Measurements from ENCODE around the gene ZNRD2. TPM values are rescaled to one million over a fixed set of nuclear protein-coding genes. Genes with fewer than 3 reads are reported as not detected.

Gene ZNRD2
- total RNA-seq, 5 donors from 2014 or later (not counting 1 experiment from before 2014, with no cell fraction given) = 32.5 to 36.9 (median 34.5) TPM

DNA sequence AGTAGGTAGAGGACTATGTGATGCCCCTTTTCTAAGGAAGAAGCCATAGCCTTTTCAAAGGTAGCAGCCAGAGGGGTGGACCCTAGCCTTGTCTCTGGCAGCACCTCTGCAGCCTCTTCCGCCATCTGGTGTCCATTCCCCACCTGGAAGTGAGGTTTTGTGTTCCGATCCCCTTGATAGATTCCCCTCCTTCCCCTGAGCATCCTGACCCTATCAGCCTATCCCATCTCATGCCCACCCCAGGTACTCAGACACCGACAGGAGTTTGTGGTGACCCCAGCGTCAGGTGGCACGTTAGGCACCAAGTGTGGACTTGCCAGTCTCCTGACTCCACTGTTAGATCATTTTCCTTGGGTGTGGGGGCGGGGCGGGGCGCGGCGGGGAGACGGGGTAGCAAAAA lies 1.7 kb downstream of the ZNRD2 start:
- H3K27ac ChIP-seq (ENCODE audit: low read length) = peak overlapping the region; percentile 100

GRCh38 chr11:65572356-65573051 lies 2.2 kb downstream of the ZNRD2 start, which contains the start of gene FAM89B:
Gene FAM89B, plus strand, starts transcription at chr11:65572538. Its CDS starts 132 bp downstream, at chr11:65572670.
- Mint-ChIP-seq H3K9me3 (no peaks in the 10 kb centered on the region), H3K4me3 (peak within 1 kb of the TSS; percentile 98 to 99 (median 98)), H3K27me3 (no peaks in the 10 kb centered on the region), H3K36me3 (peaks cover 9% of the 10 kb centered on the region), H3K27ac (peak within 1 kb of the TSS; percentile 93 to 95), H3K4me1 (peaks cover 64 to 73% (median 68%) of the 10 kb centered on the region in 3 donors)
- DNase-seq = peak; percentile 76 to 92 (median 86)
- Histone ChIP-seq H3K4me3 (ENCODE audit: control insufficient read depth in 1 of 2, extremely low read depth in 1 of 2, low read length in 1 of 2) (peak within 1 kb of the TSS; percentile 76 to 83), H3K27me3 (replicated peaks in 1 of 2; ENCODE audit: control insufficient read depth in 2 of 2, extremely low read depth in 1 of 2, insufficient read depth in 2 of 2, low read length in 1 of 2) (no peaks in the 10 kb centered on the region), H3K4me1 (ENCODE audit: control insufficient read depth in 1 of 2, extremely low read depth in 1 of 2, insufficient read depth in 2 of 2, low read length in 2 of 2) (peaks cover 29 to 81% of the 10 kb centered on the region in 2 experiments), H3K9me3 (no peaks in the 10 kb centered on the region), H3K36me3 (ENCODE audit: control insufficient read depth in 2 of 2, extremely low read depth in 1 of 2, insufficient read depth in 1 of 2, low read length in 1 of 2) (peaks cover 0 to 13% of the 10 kb centered on the region in 2 donors), H3K27ac (ENCODE audit: low read length) (peak within 1 kb of the TSS; percentile 100)
- ChIA-PET CTCF (interaction anchor here in 1 of 2 donors (0.5 to 1.1 kb wide), 2 partner anchors 26 to 544 kb away, joined by 3 to 4 read pairs; no protein-coding TSS in a partner anchor), POLR2A (interaction anchor here (0.5 to 1.2 kb wide), 4 partner anchors 11 to 47 kb away, joined by 3 to 10 read pairs (median 6); partner anchors contain the start of genes PCNX3 (in 1 of the 2) and SCYL1 (in 1 of the 2))
- under 1% methylated on average over 74 of the region's 86 CpGs for WGBS (ENCODE audit: insufficient coverage)
- ATAC-seq (replicated peaks in 1 of 4) = peak; percentile 23 to 31 (median 30)

More for the DNA sequence above, 1.7 kb downstream of the ZNRD2 start:
- H3K27me3 Mint-ChIP-seq = no peaks in the 10 kb centered on the region
- peak in 1 of 35 experiments; percentile 52 for DNase-seq
- no peaks in the 10 kb centered on the region for H3K27me3 ChIP-seq (replicated peaks in 1 of 2; ENCODE audit: control insufficient read depth in 2 of 2, extremely low read depth in 1 of 2, insufficient read depth in 2 of 2, low read length in 1 of 2)
- no CpG with 5 or more reads among the region's 11 CpGs for WGBS (ENCODE audit: insufficient coverage)
- H3K4me1 Mint-ChIP-seq = peaks cover 67 to 76% (median 72%) of the 10 kb centered on the region in 3 donors
- H3K9me3 Mint-ChIP-seq = no peaks in the 10 kb centered on the region
- peaks cover 29 to 81% of the 10 kb centered on the region in 2 experiments for H3K4me1 ChIP-seq (ENCODE audit: control insufficient read depth in 1 of 2, extremely low read depth in 1 of 2, insufficient read depth in 2 of 2, low read length in 2 of 2)
- peaks cover 0 to 13% of the 10 kb centered on the region in 2 donors for H3K36me3 ChIP-seq (ENCODE audit: control insufficient read depth in 2 of 2, extremely low read depth in 1 of 2, insufficient read depth in 1 of 2, low read length in 1 of 2)
- ChIA-PET CTCF (interaction anchor here in 1 of 2 donors (0.5 to 2.3 kb wide), 4 partner anchors 25 to 544 kb away, joined by 3 to 12 read pairs (median 6); no protein-coding TSS in a partner anchor), POLR2A (interaction anchor here in 1 of 2 donors (0.6 to 1.2 kb wide), 4 partner anchors 11 to 98 kb away, joined by 3 to 9 read pairs (median 4); partner anchors contain the start of gene PCNX3)
- H3K4me3 ChIP-seq (ENCODE audit: control insufficient read depth in 1 of 2, extremely low read depth in 1 of 2, low read length in 1 of 2) = peak overlapping the region; percentile 31 to 83
- ATAC-seq (replicated peaks in 1 of 4) = no peak
- H3K36me3 Mint-ChIP-seq = peaks cover 9% of the 10 kb centered on the region
- no peaks in the 10 kb centered on the region for H3K9me3 ChIP-seq
- H3K27ac Mint-ChIP-seq = peak overlapping the region; percentile 91 to 93
- peak overlapping the region; percentile 98 to 99 (median 98) for H3K4me3 Mint-ChIP-seq

DNA sequence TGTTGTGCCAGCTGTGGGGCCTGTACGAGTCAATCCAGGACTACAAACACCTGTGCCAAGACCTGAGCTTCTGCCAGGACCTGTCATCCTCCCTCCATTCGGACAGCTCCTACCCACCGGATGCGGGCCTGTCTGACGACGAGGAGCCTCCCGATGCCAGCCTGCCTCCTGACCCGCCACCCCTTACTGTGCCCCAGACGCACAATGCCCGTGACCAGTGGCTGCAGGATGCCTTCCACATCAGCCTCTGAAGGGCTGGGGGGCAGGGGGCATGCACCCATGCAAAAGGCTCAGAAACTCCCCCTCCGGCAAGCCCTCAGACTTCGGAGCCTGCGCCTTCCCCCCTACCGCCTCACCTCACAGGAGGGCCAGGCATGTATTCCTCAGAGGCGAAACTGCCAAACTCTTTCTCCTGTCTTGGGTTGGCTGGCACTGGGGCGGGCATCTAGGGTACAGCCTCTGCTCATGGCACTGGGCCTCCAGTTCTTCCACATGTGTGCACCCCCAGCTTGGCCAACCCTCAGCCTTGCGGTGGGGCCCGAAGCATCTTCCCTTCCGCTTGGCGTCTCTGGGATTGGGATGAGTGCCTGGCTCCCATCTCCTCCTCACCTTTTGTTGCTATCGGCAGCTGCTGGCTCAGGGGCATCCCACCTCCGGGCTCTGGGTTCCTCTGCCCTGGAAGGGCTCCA lies 3.3 kb downstream of the ZNRD2 start:
- POLR2A ChIA-PET = no interaction called here
- H3K27ac Mint-ChIP-seq = peak overlapping the region; percentile 89 to 95

GRCh38 chr11:65574109-65574810 lies 4.0 kb downstream of the ZNRD2 start:
- Histone ChIP-seq H3K27me3 (replicated peaks in 1 of 2; ENCODE audit: control insufficient read depth in 2 of 2, extremely low read depth in 1 of 2, insufficient read depth in 2 of 2, low read length in 1 of 2) (no peaks in the 10 kb centered on the region), H3K4me3 (ENCODE audit: control insufficient read depth in 1 of 2, extremely low read depth in 1 of 2, low read length in 1 of 2) (peak overlapping the region; percentile 63 to 83), H3K36me3 (ENCODE audit: control insufficient read depth in 2 of 2, extremely low read depth in 1 of 2, insufficient read depth in 1 of 2, low read length in 1 of 2) (peaks cover 5 to 10% of the 10 kb centered on the region in 2 donors), H3K4me1 (ENCODE audit: control insufficient read depth in 1 of 2, extremely low read depth in 1 of 2, insufficient read depth in 2 of 2, low read length in 2 of 2) (peaks cover 31 to 81% of the 10 kb centered on the region in 2 experiments), H3K27ac (ENCODE audit: low read length) (peak overlapping the region; percentile 86), H3K9me3 (no peaks in the 10 kb centered on the region)
- WGBS (ENCODE audit: insufficient coverage) = 2% methylated on average over 29 of the region's 67 CpGs
- no peaks in the 10 kb centered on the region for H3K9me3 Mint-ChIP-seq
- H3K27ac Mint-ChIP-seq = peak overlapping the region; percentile 95 to 96
- ChIA-PET POLR2A (no interaction called here), CTCF (no interaction called here)
- H3K4me1 Mint-ChIP-seq = peaks cover 63 to 68% (median 65%) of the 10 kb centered on the region in 3 donors
- H3K4me3 Mint-ChIP-seq = peak overlapping the region; percentile 87 to 98 (median 93)
- H3K36me3 Mint-ChIP-seq = peaks cover 8% of the 10 kb centered on the region
- peak; percentile 27 to 39 (median 30) for ATAC-seq (replicated peaks in 1 of 4)
- DNase-seq = peak; percentile 59 to 93 (median 74)
- no peaks in the 10 kb centered on the region for H3K27me3 Mint-ChIP-seq

More for the DNA sequence above, 3.3 kb downstream of the ZNRD2 start:
- Histone ChIP-seq H3K27ac (ENCODE audit: low read length) (peak overlapping the region; percentile 86), H3K9me3 (no peaks in the 10 kb centered on the region), H3K4me3 (ENCODE audit: control insufficient read depth in 1 of 2, extremely low read depth in 1 of 2, low read length in 1 of 2) (peak overlapping the region; percentile 63 to 83), H3K4me1 (ENCODE audit: control insufficient read depth in 1 of 2, extremely low read depth in 1 of 2, insufficient read depth in 2 of 2, low read length in 2 of 2) (peaks cover 34 to 81% of the 10 kb centered on the region in 2 experiments), H3K27me3 (replicated peaks in 1 of 2; ENCODE audit: control insufficient read depth in 2 of 2, extremely low read depth in 1 of 2, insufficient read depth in 2 of 2, low read length in 1 of 2) (no peaks in the 10 kb centered on the region), H3K36me3 (ENCODE audit: control insufficient read depth in 2 of 2, extremely low read depth in 1 of 2, insufficient read depth in 1 of 2, low read length in 1 of 2) (peaks cover under 1 to 11% of the 10 kb centered on the region in 2 donors)
- CTCF ChIA-PET = interaction anchor here in 1 of 2 donors (0.5 kb wide), 1 partner anchor 15 kb away, joined by 3 read pairs; no protein-coding TSS in a partner anchor
- Mint-ChIP-seq H3K4me3 (peak overlapping the region; percentile 83 to 98 (median 93)), H3K27me3 (no peaks in the 10 kb centered on the region), H3K36me3 (peaks cover 9% of the 10 kb centered on the region), H3K9me3 (no peaks in the 10 kb centered on the region), H3K4me1 (peaks cover 65 to 72% (median 69%) of the 10 kb centered on the region in 3 donors)
- ATAC-seq (replicated peaks in 1 of 4) = no peak
- peak in 1 of 35 experiments; percentile 37 for DNase-seq
- 15% methylated on average over 19 of the region's 22 CpGs for WGBS (ENCODE audit: insufficient coverage)

DNA sequence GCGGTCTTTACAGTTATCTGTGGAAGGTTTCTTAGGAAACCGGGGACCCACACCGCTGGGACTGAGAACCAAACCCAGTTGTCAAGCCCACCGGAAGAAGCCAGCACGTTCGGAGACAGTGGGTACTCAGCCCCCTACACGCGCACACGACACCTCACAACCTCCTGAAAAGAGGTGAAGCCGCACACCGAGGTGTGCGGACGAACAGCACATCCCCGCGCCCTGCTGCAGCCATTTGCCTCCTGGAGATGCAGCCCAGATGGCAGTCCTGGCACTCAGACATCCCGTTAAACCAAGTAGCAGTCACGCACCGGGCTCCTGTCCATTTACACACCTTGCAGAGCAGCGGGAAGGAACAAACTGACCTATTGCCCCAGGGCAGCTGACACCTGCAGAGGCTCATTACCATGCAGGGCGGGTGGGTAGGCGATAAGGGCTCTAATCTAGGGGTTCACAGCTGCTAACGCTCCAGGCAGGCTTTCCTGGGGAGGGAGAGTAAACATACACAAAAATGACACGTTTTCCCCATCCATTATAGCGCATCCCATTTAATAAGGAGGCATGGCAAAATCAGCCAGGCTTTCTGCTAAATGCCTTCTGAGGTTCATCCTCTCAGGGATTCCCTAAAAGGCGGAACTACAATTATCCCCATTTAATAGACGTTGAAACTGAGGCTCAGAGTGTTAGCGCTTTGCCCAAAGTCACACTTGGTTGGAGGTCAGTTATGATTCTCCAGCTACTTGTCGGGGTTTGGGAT lies 4.7 kb downstream of the ZNRD2 start:
- Histone ChIP-seq H3K4me3 (ENCODE audit: control insufficient read depth in 1 of 2, extremely low read depth in 1 of 2, low read length in 1 of 2) (peak overlapping the region; percentile 63 to 79), H3K9me3 (no peaks in the 10 kb centered on the region), H3K4me1 (ENCODE audit: control insufficient read depth in 1 of 2, extremely low read depth in 1 of 2, insufficient read depth in 2 of 2, low read length in 2 of 2) (peaks cover 31 to 78% of the 10 kb centered on the region in 2 experiments), H3K27me3 (replicated peaks in 1 of 2; ENCODE audit: control insufficient read depth in 2 of 2, extremely low read depth in 1 of 2, insufficient read depth in 2 of 2, low read length in 1 of 2) (no peaks in the 10 kb centered on the region), H3K27ac (ENCODE audit: low read length) (peak overlapping the region; percentile 86), H3K36me3 (ENCODE audit: control insufficient read depth in 2 of 2, extremely low read depth in 1 of 2, insufficient read depth in 1 of 2, low read length in 1 of 2) (peaks cover 10 to 15% of the 10 kb centered on the region in 2 donors)
- peaks cover 11% of the 10 kb centered on the region for H3K36me3 Mint-ChIP-seq
- ATAC-seq (replicated peaks in 1 of 4) (peak; percentile 4 to 10 (median 6)), DNase-seq (peak in 14 of 35 experiments; percentile 24 to 72 (median 40))
- no peaks in the 10 kb centered on the region for H3K9me3 Mint-ChIP-seq
- CTCF ChIA-PET = interaction anchor here (0.5 to 1.8 kb wide), 6 partner anchors 9 to 243 kb away, joined by 3 to 7 read pairs (median 4); partner anchors contain the start of gene PCNX3 (in 1 of the 2)
- H3K27ac Mint-ChIP-seq = peak overlapping the region; percentile 93 to 96
- peak overlapping the region; percentile 87 to 98 (median 93) for H3K4me3 Mint-ChIP-seq
- no peaks in the 10 kb centered on the region for H3K27me3 Mint-ChIP-seq
- H3K4me1 Mint-ChIP-seq = peaks cover 57 to 66% (median 64%) of the 10 kb centered on the region in 3 donors
- WGBS (ENCODE audit: insufficient coverage) = 1% methylated on average over 14 of the region's 28 CpGs
- POLR2A ChIA-PET = interaction anchor here in 1 of 2 donors (0.6 kb wide), 1 partner anchor 28 kb away, joined by 3 read pairs; no protein-coding TSS in a partner anchor

Measured in T-cell (primary cell).